ENCODE measurements around the gene NDST1.

NDST1 gene

DNA sequence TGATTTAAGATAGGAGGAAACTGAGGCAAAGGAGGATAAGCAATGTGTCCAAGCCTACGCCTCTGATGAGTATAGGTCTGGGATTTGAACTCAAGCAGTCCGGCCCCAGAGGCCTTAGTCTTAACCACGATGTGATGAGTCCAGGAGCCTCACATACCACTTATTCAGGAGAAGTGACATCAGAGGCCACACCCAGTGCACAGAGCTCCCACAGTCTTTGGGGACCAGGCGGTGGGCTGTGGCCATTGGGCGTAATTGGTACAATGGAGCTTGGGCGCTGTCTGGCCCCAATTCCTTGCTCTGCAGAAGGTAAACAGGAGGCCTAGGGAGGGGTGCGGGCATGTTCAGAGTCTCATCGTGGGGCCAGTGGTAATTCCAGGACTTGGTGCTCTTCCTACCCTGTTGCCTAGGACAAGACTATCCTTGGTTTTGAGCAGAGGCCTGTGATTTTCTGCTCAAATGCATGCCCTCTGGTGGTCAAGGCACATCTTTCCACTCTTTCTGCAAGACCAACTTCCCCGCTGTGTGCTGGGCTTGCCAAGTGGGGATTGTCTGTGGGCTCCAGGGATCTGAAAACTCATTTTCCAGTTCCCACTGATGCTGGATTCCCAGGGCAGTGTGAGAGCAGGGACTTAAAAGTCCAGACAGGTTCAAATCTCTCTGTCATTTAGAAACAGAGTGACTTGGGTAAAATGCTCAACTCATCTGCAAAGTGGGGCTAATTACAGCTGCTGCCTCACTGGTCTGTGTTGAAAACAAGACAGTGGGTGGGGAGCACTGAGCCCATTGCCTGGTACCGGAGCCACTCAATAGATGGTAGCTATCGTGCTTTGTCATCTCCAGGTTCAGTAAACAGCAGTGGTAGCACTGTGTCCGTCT lies 15.8 kb downstream of the NDST1 start:
- no peak for DNase-seq (ENCODE audit: low read depth in 2 of 2)

DNA sequence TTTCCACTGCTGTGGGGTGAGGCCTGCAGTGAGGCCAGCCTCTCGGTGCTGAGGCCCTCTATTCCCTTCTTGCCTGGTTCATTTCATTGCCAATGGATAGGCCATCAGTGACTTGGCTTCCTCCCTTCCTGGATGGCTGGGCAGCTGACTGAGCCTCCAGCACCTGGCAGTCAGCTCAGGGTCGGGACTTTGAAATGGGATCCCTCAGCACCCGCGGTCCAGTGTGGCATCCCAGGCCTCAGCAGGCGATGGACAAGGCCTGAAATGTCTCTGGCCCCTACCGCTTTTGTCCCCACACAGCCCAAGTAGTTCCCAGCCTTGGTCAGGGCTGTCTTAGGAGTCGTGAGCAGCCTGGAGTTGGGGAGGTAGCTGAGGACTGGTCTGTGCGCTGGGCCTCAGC lies 17.2 kb downstream of the NDST1 start:
- DNase-seq (ENCODE audit: low read depth in 2 of 2), result no peak

DNA sequence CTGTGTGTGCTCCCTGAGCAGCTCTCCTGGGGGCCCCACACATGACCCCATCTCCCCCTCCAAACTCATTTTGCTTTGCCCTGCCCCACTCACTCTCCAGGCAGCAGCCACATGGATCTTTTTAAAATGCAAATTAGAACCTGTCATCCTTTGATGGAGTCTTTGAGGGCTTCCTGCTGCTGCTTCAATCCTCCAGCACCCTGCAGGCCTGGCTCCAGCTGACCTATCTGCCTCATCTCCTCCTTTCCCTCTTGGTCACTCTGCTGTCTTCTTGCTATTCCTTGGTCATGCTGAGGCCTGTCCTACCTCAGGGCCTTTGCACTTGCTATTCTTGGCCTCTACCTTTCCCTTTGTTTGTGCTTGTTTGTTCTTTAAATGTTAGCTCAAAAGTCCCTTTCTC lies 17.9 kb downstream of the NDST1 start:
- no peak for DNase-seq (ENCODE audit: low read depth in 2 of 2)

DNA sequence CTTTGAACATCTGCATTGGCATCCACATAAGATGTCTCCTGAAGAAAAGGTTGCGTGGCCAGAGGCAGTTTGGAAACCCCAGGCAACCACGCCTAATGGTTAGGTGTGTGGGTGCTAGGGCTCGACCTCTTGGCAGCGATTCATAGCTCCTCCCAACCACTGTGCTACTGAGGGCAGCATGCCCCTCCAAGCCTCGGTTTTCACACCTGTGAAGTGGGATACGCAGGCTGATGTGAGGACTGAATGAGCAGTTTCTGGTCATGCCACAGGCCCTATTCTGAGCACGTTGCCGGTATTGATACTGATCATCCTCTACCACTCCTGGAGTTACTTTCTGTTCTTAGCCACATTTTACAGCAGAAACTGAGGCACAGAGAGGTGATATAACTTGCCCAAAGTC lies 19.1 kb downstream of the NDST1 start:
- DNase-seq (ENCODE audit: low read depth in 2 of 2), result no peak

DNA sequence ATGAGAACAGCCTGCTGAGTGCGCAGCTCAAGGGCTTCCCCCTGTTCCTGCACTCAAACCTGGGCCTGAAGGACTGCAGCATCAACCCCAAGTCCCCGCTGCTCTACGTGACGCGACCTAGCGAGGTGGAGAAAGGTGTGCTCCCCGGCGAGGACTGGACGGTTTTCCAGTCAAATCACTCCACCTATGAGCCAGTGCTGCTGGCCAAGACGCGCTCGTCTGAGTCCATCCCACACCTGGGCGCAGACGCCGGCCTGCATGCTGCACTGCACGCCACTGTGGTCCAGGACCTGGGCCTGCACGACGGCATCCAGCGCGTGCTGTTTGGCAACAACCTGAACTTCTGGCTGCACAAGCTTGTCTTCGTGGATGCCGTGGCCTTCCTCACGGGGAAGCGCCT lies 19.9 kb downstream of the NDST1 start:
- no peak for DNase-seq (ENCODE audit: low read depth in 2 of 2)

DNA sequence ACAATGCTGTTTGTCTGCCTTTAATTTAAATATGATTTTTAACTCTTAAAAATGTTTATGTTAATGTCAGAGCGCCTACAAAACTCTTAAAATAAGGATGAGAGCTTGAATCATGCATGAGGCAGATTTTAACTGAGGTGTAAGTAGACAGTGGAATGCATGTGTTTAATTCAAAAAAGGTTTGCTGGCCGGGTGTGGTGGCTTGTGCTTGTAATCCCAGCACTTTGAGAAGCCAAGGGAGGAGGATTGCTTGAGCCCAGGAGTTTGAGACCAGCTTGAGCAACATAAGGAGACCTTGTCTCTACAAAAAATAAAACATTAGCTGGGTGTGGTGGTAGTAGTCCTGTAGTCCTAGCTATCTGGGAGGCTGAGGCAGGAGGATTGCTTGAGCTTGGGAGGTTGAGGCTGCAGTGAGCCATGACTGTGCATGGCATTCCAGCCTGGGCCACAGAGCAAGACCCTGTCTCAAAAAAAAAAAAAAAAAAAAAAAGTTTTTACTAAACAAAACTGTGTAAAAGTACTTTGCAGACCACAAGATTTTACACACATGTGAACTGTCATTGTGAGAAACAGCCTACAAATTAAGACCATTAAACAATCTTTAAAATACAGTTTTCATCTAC lies 21.1 kb downstream of the NDST1 start:
- DNase-seq (ENCODE audit: low read depth in 2 of 2), result no peak

DNA sequence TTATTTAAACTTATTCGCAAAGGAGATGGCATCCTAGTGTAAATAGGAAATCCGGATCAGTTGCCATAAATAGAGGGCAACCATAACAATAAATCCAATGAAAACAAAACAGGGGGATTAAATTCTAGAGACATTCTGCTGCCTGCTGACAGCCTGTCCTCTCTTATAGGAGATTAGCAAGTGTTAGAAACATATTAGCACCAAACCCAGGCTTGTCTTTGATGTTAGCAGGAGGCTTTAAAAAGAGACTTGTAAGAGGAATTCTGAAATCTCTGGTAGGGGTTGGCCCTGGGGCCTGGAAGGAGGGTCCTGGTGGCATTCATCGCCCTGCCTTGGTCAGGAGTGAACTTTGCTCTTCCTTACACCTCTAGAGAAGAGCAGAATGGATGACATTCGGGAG lies 21.6 kb downstream of the NDST1 start:
- DNase-seq (ENCODE audit: low read depth in 2 of 2), result no peak

DNA sequence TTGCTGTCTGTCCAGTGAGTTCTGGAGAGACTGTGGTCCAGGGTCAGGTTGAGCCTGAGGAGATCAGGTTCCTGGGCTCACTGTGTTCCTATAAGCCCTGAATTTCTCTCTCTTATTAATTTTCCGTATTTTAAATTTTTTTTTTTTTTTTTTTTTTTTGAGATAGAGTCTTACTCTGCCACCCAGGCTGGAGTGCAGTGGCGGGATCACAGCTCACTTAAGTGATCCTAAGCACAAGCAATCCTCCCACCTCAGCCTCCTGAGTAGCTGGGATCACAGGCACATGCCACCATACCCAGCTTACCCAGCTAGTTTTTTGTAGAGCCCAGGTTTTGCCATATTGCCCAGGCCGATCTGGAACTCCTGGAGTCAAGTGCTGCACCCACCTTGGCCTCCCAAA lies 22.5 kb downstream of the NDST1 start:
- no peak for DNase-seq (ENCODE audit: low read depth in 2 of 2)

DNA sequence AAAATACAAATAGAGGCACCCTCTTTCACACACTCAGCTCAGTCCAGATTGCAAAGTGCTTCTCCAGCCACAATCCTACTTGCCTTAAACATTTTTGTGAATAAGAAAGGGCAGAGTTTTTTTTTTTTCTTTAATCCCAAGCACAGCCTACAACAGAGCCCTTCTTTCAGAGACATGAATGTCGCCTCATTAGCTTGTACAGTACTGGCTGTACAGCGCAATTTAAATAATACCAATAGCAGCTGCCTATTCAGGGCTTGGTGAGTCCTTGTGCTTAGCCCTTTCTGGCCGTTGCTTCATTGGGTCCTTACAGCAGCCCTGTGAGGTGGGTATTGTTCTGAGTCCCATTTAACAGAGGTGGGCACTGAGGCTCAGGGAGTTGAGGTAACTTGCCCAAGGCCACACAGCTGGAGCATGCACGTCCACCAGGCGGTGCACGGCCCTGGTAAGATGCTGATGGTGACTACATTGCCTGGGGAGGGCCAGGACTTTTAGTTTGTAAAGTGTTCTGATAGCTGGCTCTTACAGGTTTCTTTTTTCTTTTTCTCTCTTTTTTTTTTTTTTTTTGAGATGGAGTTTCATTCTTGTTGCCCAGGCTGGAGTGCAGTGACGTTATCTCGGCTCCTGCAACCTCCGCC lies 23.1 kb downstream of the NDST1 start:
- DNase-seq (ENCODE audit: low read depth in 2 of 2), result no peak

DNA sequence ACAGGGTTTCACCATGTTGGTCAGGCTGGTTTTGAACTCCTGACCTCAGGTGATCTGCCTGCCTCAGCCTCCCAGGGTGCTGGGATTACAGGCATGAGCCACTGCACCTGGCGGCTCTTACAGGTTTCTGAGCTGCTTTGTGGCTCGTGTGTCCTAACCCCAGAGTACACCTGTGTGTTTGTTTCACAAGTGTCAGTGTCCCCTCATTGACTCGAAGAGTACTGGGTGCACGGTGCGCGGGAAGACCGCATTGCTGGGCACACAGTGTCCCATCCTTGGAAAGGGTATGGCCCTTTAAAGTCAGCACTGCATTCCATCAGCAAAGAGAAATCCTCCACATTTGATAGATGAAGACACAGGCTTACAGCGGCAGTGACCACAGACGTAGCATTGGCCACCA lies 23.8 kb downstream of the NDST1 start:
- no peak for DNase-seq (ENCODE audit: low read depth in 2 of 2)

DNA sequence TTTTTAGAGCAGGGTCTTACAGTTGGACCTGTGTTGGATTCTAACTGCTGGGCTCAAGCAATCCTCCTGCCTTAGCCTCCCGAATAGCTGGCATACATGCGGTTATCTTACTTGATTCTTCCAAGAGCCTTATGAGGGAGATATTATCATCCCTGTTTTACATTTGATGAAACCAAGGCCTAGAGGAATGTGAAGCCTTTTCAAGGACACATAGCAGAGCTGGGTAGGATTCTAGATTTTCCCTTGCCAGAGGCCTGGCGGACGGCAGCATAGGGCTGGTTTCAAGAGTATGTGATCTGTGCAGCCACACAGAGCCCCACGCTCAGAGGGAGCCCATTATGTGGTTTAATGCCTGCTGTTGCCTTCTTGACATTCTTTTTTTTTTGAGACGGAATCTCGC lies 24.2 kb downstream of the NDST1 start:
- no peak for DNase-seq (ENCODE audit: low read depth in 2 of 2)

DNA sequence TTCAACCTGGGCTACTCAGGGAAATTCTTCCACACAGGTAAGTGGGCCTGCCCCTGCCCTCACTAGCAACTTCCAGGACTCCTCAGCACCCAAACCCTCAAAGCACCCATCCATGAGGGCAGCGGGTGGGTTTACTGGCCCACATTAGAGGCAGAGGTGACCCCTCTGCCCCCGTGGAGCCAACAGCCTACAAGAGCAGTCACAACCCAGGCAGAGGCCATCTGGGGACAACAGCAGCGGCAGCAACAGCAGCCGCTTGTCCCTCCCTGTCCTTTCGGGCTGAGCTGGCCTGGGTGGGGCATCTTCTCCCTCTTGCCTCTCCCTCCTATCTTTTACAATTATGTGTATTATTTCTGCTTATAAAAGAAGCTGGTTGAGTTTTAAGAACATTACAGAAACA lies 25.1 kb downstream of the NDST1 start:
- no peak for DNase-seq (ENCODE audit: low read depth in 2 of 2)

DNA sequence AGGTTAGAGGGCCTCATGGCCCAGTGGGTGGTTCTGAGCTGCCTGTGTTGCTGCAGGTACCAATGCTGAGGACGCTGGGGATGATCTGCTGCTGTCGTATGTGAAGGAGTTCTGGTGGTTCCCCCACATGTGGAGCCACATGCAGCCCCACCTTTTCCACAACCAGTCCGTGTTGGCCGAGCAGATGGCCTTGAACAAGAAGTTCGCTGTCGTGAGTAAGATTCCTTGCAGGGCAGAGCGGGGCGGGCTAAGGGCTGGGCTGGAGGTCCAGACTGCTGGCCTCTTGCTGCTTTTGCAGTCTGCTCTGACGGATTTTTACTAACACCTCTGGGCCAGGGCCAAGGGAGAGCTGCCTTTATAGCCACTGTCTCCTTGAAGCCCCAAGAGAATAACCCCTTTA lies 26.9 kb downstream of the NDST1 start:
- DNase-seq (ENCODE audit: low read depth in 2 of 2), result no peak

DNA sequence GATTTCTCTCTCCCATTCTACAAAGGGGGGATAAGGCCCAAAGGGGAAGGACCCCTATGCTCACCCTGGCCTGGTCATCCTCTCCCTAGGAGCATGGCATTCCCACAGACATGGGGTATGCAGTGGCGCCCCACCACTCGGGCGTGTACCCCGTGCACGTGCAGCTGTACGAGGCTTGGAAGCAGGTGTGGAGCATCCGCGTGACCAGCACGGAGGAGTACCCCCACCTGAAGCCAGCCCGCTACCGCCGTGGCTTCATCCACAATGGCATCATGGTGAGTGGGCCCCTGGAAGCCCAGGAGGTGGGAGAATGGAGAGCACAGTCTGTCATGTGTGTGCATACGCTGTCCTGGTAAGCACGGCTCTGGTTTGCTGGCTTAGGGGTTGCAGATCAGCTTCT lies 27.7 kb downstream of the NDST1 start:
- DNase-seq (ENCODE audit: low read depth in 2 of 2), result no peak

DNA sequence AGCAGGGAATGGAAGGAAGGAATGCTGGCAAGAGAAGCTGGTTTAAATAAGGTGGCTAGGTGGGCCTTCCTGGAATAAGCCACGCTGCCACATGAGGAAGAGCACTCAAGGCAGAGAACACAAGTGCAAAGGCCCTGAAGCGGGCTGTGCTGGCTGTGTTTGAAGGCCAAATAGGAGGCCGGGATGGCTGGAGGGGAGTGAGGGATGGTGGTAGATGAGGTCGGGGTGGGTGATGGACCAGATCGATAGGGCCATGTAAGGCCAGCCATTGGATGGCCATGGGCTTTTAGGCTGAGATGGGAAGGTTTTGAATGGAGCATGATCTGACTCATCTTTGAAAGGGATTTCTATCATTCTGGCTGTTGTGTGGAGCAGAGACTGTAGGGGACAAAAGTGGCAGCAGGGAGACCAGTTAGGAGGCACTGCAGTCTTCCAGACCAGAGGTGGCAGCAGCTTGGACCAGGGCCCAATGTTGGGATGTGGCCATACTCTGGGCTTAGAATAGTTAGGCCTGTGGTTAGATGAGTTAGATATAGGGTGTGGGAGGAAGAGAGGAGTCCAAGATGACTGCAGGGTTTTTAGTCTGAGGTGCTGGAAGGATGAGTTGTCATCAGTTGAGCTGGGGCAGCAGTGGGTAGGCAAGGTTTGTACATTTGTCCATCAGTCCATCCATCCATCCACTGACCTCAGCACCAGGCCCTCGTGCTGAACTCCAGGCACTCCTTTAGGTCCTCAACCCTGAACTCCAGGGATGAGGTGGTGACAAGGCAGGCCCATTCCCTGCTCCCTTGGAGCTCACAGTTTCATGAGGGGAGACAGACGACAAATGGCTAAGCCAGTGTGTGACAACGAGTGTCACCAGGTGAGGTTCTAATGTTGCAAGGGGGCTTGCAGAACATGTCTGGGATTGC lies 30.3 kb downstream of the NDST1 start:
- DNase-seq (ENCODE audit: low read depth in 2 of 2), result no peak

DNA sequence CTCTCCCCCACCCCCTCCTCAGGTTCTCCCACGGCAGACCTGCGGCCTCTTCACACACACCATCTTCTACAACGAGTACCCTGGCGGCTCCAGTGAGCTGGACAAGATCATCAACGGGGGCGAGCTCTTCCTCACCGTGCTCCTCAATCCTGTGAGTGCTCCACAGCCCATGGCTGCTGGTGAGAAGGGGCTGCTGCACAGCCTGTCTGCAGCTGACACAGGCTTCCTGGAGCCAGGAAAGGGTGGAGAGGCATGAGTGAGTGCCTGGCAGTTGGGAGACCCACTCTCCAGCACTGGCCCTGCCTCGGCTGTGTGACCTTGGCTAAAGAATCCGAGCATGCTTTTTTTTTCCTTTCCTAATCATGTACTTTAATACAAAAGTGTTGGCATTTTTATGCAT lies 31.3 kb downstream of the NDST1 start:
- DNase-seq (ENCODE audit: low read depth in 2 of 2), result no peak

DNA sequence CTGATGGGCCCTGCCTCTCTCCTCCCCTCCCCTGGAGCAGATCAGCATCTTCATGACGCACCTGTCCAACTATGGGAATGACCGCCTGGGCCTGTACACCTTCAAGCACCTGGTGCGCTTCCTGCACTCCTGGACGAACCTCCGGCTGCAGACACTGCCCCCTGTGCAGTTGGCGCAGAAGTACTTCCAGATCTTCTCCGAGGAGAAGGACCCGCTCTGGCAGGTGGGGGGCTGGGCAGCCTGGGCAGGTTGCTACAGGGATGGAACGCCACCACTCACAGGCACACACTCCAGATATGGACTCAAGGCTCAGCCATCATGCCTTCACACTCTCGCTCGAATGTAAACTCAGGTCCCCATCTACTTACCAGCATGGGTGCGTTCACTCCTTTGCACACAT lies 32.1 kb downstream of the NDST1 start:
- no peak for DNase-seq (ENCODE audit: low read depth in 2 of 2)

DNA sequence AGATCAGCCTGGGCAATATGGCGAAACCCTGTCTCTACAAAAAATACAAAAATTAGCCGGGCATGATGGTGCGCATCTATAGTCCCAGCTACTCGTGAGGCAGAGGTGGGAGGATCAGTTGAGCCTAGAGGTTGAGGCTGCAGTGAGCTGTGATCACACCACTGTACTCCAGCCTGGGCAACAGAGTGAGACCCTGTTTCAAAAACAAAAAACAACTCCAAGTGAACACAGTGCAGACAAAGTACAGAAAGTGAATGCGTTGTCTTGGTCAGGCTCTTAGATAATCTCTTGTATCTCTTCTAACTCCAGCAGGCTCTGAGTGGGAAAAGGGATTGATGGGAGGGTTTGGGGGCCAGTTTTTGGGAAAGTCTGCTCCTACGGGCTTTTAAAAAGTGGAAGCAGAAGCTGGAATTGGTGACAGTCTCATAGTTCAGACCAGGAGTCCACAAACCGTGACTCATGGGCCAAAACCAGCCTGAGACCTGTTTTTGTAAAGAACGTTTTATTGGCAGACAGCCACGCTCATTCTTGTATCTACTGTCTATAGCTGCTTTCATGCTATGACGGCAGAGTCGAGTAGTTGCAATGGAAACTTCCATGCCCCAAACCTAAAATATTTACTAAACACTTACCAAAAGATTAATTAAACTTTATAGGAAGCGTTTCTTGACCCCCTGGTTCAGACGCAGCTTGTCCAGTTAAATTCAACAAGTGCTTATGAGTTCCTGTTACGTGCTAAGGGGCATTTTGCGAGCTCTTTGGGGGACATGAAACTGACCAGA lies 32.9 kb downstream of the NDST1 start:
- DNase-seq (ENCODE audit: low read depth in 2 of 2), result no peak

DNA sequence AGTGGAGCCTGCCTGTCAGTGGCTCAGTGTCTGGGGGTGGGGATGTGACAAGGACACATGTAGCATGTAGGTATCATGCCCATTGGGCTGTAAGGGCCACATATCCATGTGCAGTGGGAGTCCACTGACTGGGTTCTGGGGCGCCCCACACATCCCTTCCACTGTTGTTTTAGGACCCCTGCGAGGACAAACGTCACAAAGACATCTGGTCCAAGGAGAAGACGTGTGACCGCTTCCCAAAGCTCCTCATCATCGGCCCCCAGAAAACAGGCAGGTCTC lies 33.4 kb downstream of the NDST1 start:
- DNase-seq (ENCODE audit: low read depth in 2 of 2), result no peak

DNA sequence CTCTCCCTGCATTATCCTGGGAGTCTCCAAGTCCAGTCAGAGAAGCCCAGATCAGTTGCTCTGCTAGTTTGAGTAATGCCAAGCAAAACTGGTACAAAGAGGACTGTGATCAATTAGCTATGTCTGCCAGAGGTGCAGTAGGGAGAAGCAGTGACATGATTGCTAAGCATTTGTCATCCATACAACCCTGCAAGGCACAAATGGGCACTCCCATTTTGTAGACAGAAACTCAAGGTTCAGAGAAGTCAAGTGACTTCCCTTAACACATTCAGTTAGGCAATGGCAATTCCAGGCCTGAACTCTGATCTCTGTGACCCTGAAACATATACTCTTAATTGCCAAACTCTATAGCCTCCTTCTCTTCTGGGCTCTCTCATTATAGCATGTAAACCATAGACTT lies 34.0 kb downstream of the NDST1 start:
- no peak for DNase-seq (ENCODE audit: low read depth in 2 of 2)

DNA sequence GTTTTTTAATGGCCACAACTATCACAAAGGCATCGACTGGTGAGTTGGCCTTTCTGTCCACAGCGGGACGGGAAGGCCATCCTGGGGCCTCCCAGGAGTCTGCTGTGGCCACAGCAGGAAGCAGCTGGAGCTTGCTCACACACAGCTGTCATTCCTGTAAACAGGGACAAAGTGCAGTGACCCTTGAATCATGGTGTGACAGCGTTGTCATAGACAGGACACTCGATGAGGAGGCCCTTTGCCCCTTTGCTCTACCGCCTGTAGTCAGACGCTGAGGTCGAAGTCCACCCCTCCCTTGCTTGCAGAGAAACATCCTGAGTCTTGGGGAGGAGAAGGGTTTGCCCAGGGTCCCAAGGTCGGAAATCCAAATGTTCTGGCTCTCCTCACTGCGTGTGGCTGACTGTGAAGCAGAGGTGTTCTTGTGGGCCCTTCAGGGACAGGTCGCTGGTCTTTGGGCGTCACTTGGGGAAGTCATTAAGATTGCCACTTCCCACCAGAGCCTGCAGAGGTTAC lies 35.1 kb downstream of the NDST1 start:
- DNase-seq (ENCODE audit: low read depth in 2 of 2), result no peak
